ENCODE results near the gene CDT1.

Gene CDT1

GRCh38 chr16:88778541-88779065, 25.0 kb upstream of the CDT1 start:
- no peak overlapping the region for H3K4me3 ChIP-seq
- no peaks in the 10 kb centered on the region for H3K9me3 ChIP-seq
- intact Hi-C loops (cut with DNase I; ENCODE audit: low total_unique reads) = no loop called here
- H3K4me1 ChIP-seq = peaks cover 5 to 62% (median 48%) of the 10 kb centered on the region in 4 donors
- H3K27me3 ChIP-seq = no peaks in the 10 kb centered on the region
- no peaks in the 10 kb centered on the region for H3K36me3 ChIP-seq
- no peak overlapping the region for H3K27ac ChIP-seq
- no peak for DNase-seq
- no peak for TF ChIP-seq CTCF (IDR thresholded peaks at IDR 0.05)

GRCh38 chr16:88779406-88780141, 24.0 kb upstream of the CDT1 start:
- no peaks in the 10 kb centered on the region for H3K9me3 ChIP-seq
- TF ChIP-seq CTCF (IDR thresholded peaks at IDR 0.05) = no peak
- DNase-seq = no peak
- peak overlapping the region in 1 of 2 donors; percentile 10 for H3K4me3 ChIP-seq
- H3K36me3 ChIP-seq = no peaks in the 10 kb centered on the region
- H3K27ac ChIP-seq = no peak overlapping the region
- intact Hi-C loops (cut with DNase I; ENCODE audit: low total_unique reads) = loop anchor here (10.0 kb wide), 1 partner anchor 335 kb away; no protein-coding TSS in a partner anchor
- H3K4me1 ChIP-seq = peaks cover 5 to 60% (median 44%) of the 10 kb centered on the region in 4 donors
- no peaks in the 10 kb centered on the region for H3K27me3 ChIP-seq

GRCh38 chr16:88780142-88781062, 23.2 kb upstream of the CDT1 start:
- Histone ChIP-seq H3K36me3 (no peaks in the 10 kb centered on the region), H3K4me1 (peaks cover 5 to 59% (median 44%) of the 10 kb centered on the region in 4 donors), H3K27ac (no peak overlapping the region), H3K27me3 (no peaks in the 10 kb centered on the region), H3K4me3 (no peak overlapping the region), H3K9me3 (no peaks in the 10 kb centered on the region)
- intact Hi-C loops (cut with DNase I; ENCODE audit: low total_unique reads) = loop anchor here (10.0 kb wide), 1 partner anchor 336 kb away; no protein-coding TSS in a partner anchor
- DNase-seq = no peak
- no peak for TF ChIP-seq CTCF (IDR thresholded peaks at IDR 0.05)

- peaks cover 5 to 63% (median 47%) of the 10 kb centered on the region in 4 donors for H3K4me1 ChIP-seq
- no peaks in the 10 kb centered on the region for H3K27me3 ChIP-seq
- no peak for TF ChIP-seq CTCF (IDR thresholded peaks at IDR 0.05)
- peak overlapping the region; percentile 87 to 90 for H3K27ac ChIP-seq
- H3K36me3 ChIP-seq = no peaks in the 10 kb centered on the region
- peak in 1 of 2 donors; percentile 62 for DNase-seq
- intact Hi-C loops (cut with DNase I; ENCODE audit: low total_unique reads) = loop anchor here (10.0 kb wide), 1 partner anchor 337 kb away; no protein-coding TSS in a partner anchor
- H3K9me3 ChIP-seq = no peaks in the 10 kb centered on the region
- no peak overlapping the region for H3K4me3 ChIP-seq
Measured at GRCh38 chr16:88781140-88782077, 22.2 kb upstream of the CDT1 start.

Data from tibial artery (tissue), 4 donors.